Natural killer cell treated with Interleukin-12 subunit alpha and Interleukin-12 subunit beta and Interleukin-15 and Interleukin-18, amount 100 ng/mL, for 72 hours (primary cell): ENCODE results near the gene PLEKHF1. TPM values are rescaled to one million over a fixed set of nuclear protein-coding genes. Genes with fewer than 3 reads are reported as not detected.

Source experiments
- ATAC-seq, 2 donors: fragments of 150-1000 bp; cut with Tn5 transposase in 1 of 2; sonication (Bioruptor Pico), chemical (Tn5 transposase) in 1 of 2; 2 replicates each; pipeline ENCODE4 v1.10.0; 2021
- DNase-seq: peaks from one replicate; pipeline ENCODE4 v3.0.0; 2022; ENCODE audit warnings: low spot score
- H3K27ac Mint-ChIP-seq, 2 donors: 1 replicate in 1 of 2; 2 replicates in 1 of 2; pipeline ENCODE4 v1.8.0; 2022; ENCODE audit warnings: mixed read lengths in 2 of 2, mild to moderate bottlenecking in 1 of 2, moderate library complexity in 1 of 2
- H3K27me3 Mint-ChIP-seq, 2 donors: 1 replicate in 1 of 2; 2 replicates in 1 of 2; pipeline ENCODE4 v1.8.0; 2022; ENCODE audit warnings: mixed read lengths in 2 of 2
- H3K36me3 Mint-ChIP-seq: one replicate; pipeline ENCODE4 v1.8.0; 2022; ENCODE audit warnings: mixed read lengths
- H3K4me1 Mint-ChIP-seq, 2 donors: 1 replicate in 1 of 2; 2 replicates in 1 of 2; pipeline ENCODE4 v1.8.0; 2022; ENCODE audit warnings: low read depth in 2 of 2, mixed read lengths in 2 of 2, mild to moderate bottlenecking in 1 of 2
- H3K4me3 Mint-ChIP-seq: one replicate; pipeline ENCODE4 v1.8.0; 2022; ENCODE audit warnings: mixed read lengths
- H3K9me3 Mint-ChIP-seq: 2 replicates; pipeline ENCODE4 v1.8.0; 2022; ENCODE audit warnings: mixed read lengths
- total RNA-seq, 2 donors: library from RNA; stranded (reverse); gene quantifications; one replicate each; pipeline ENCODE4 v1.2.3, GENCODE V29; 2022

Gene PLEKHF1, protein sequence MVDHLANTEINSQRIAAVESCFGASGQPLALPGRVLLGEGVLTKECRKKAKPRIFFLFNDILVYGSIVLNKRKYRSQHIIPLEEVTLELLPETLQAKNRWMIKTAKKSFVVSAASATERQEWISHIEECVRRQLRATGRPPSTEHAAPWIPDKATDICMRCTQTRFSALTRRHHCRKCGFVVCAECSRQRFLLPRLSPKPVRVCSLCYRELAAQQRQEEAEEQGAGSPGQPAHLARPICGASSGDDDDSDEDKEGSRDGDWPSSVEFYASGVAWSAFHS
- total RNA-seq, result 10 to 100 TPM; 15.6 to 17.7 TPM

DNA sequence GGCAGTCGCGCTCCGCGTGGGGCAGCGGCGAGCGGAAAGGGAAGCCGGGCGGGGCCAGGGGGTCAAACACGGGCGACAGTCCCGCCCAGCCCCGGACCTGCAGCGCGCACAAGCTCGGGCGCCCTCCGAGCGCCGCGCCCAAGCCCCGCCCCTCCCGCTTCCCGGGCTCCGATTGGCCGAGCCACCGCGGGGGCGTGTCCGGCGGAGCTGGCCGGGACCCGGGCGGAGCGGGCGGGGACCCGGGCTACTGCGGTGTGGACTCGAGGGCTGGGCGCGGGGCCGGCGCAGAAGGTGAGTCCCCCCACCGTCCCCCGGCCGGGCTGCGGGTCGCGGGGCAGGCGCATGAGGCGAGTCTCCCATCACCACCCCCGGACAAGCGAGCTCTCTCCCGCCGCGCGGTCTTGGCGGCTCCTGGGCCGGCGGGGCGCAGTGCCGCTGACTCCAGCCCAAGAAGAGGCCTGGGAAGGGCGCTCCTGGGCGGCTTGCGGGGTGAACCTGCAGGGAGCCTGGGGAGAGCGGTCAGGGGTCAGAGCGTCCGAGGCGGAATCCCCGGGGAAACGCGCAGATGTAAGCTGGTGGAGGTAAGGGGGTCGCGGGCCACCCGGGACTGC lies at the start of gene PLEKHF1:
TSS of gene PLEKHF1 (plus strand) at position 247 of the 611 bp plus-strand sequence. CDS start 8,379 bp downstream, outside the sequence.
- ATAC-seq (peak; percentile 96 to 97), DNase-seq (peak; percentile 95)
- no peaks in the 10 kb centered on the region for H3K27me3 Mint-ChIP-seq
- H3K9me3 Mint-ChIP-seq, result no peaks in the 10 kb centered on the region
- no peaks in the 10 kb centered on the region for H3K36me3 Mint-ChIP-seq
- H3K4me1 Mint-ChIP-seq, result peaks cover 31 to 36% of the 10 kb centered on the region in 2 donors
- H3K4me3 Mint-ChIP-seq, result peak within 1 kb of the TSS; percentile 94
- peak within 1 kb of the TSS; percentile 92 to 93 for H3K27ac Mint-ChIP-seq

DNA sequence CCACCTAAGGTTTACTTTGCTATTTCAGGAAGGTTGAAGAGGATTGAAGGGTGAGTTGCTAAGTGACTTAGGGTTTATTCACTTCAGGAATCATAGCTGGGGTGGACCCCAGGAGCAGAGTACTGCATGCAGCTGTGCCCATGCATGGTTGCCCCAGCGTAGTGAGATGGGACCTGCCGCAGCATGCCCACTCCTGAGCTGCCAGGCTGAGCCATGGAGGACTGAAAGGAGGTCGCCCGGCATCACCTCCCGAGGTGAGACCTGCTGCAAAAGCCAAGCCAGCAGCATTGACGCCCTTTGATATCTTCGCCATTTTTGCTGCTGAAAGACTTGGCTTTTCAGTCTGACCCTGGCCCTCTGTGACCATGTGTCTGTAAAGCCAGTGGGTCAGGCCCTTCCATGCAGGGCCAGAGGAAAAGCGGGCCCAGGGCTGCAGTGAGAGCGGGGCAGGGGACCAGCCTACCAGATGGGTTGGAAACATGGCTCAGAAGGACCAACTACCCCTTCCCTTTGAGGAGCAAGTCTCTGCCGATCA lies 49.3 kb upstream of the PLEKHF1 start:
- Mint-ChIP-seq H3K9me3 (no peaks in the 10 kb centered on the region), H3K4me3 (no peak overlapping the region), H3K27me3 (peaks cover 0 to 3% of the 10 kb centered on the region in 2 donors), H3K27ac (no peak overlapping the region), H3K36me3 (peaks cover 30% of the 10 kb centered on the region), H3K4me1 (peaks cover 18 to 24% of the 10 kb centered on the region in 2 donors)
- DNase-seq (no peak), ATAC-seq (no peak)

- no peak for ATAC-seq
- Mint-ChIP-seq H3K27ac (no peak overlapping the region), H3K4me1 (peaks cover 18 to 26% of the 10 kb centered on the region in 2 donors), H3K4me3 (no peak overlapping the region), H3K36me3 (peaks cover 28% of the 10 kb centered on the region), H3K27me3 (peaks cover 0 to 3% of the 10 kb centered on the region in 2 donors), H3K9me3 (no peaks in the 10 kb centered on the region)
- DNase-seq, result no peak
Measured at GRCh38 chr19:29616541-29616940, 48.7 kb upstream of the PLEKHF1 start.

GRCh38 chr19:29617366-29618266 lies 47.6 kb upstream of the PLEKHF1 start:
- H3K27ac Mint-ChIP-seq, result peak overlapping the region in 1 of 2 donors; percentile 63
- peaks cover 24 to 30% of the 10 kb centered on the region in 2 donors for H3K4me1 Mint-ChIP-seq
- no peaks in the 10 kb centered on the region for H3K9me3 Mint-ChIP-seq
- H3K27me3 Mint-ChIP-seq, result peaks cover 0 to 3% of the 10 kb centered on the region in 2 donors
- ATAC-seq, result no peak
- DNase-seq, result no peak
- H3K36me3 Mint-ChIP-seq, result peaks cover 19% of the 10 kb centered on the region
- no peak overlapping the region for H3K4me3 Mint-ChIP-seq

- ATAC-seq (no peak), DNase-seq (no peak)
- Mint-ChIP-seq H3K9me3 (no peaks in the 10 kb centered on the region), H3K36me3 (peaks cover 13% of the 10 kb centered on the region), H3K27ac (no peak overlapping the region), H3K4me1 (peaks cover 27 to 33% of the 10 kb centered on the region in 2 donors), H3K4me3 (no peak overlapping the region), H3K27me3 (peaks cover 0 to 3% of the 10 kb centered on the region in 2 donors)
Measured at GRCh38 chr19:29618434-29618833, 46.8 kb upstream of the PLEKHF1 start.

DNA sequence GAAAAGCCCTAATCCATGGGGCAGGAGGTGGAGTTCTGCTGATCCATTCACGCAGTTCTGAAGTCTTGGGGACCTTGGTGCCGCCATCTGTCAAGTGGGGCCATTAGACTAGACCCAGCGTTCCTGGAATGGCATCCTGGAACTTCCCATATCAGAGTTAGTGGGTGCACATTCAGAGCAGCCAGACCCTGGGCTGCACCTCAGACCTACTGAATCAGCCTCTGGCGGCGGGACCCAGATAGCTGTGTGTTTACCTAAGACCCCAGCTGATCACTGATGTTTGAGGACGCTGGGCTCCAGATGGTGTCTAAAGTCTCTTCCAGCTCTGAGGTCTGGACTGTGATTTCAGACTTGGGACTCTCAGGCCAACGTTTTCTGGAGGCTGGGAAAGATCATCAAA lies 46.4 kb upstream of the PLEKHF1 start:
- H3K4me1 Mint-ChIP-seq, result peaks cover 31 to 37% of the 10 kb centered on the region in 2 donors
- peaks cover 13% of the 10 kb centered on the region for H3K36me3 Mint-ChIP-seq
- H3K4me3 Mint-ChIP-seq, result no peak overlapping the region
- peaks cover 0 to 3% of the 10 kb centered on the region in 2 donors for H3K27me3 Mint-ChIP-seq
- no peak for ATAC-seq
- DNase-seq, result no peak
- H3K27ac Mint-ChIP-seq, result no peak overlapping the region
- H3K9me3 Mint-ChIP-seq, result no peaks in the 10 kb centered on the region

DNA sequence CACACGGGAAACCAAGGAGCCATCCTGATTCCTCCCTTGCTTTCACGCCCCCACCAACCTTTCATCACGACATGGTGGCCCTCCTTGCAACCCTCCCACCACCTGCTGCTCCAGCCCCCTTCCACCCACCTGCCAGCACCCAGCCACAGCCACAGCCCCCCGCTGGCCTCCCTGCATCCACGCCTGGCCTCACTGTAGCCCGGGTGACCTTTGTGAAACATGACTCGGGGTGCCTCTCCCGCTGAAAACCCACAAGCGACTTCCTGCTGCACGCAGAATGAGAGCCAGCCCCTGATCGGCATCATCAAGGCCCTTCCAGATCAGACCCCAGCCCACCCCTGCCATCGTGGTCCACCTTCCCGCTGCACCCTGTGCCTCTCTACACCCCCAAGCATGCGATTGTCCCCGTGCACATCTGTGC lies 44.3 kb upstream of the PLEKHF1 start:
- DNase-seq (peak; percentile 72), ATAC-seq (peak; percentile 55)
- Mint-ChIP-seq H3K4me1 (peaks cover 40 to 48% of the 10 kb centered on the region in 2 donors), H3K36me3 (no peaks in the 10 kb centered on the region), H3K27ac (peak overlapping the region; percentile 67 to 70), H3K9me3 (no peaks in the 10 kb centered on the region), H3K4me3 (peak overlapping the region; percentile 76), H3K27me3 (peaks cover 0 to 3% of the 10 kb centered on the region in 2 donors)

GRCh38 chr19:29622166-29623070 lies 42.8 kb upstream of the PLEKHF1 start:
- Mint-ChIP-seq H3K4me1 (peaks cover 44 to 48% of the 10 kb centered on the region in 2 donors), H3K36me3 (no peaks in the 10 kb centered on the region), H3K27ac (peak overlapping the region; percentile 67 to 70), H3K9me3 (no peaks in the 10 kb centered on the region), H3K4me3 (peak overlapping the region; percentile 76), H3K27me3 (peaks cover 0 to 3% of the 10 kb centered on the region in 2 donors)
- peak; percentile 60 to 76 for ATAC-seq
- no peak for DNase-seq

- Mint-ChIP-seq H3K36me3 (no peaks in the 10 kb centered on the region), H3K9me3 (no peaks in the 10 kb centered on the region), H3K4me3 (peak overlapping the region; percentile 91), H3K27ac (peak overlapping the region; percentile 58 to 89), H3K4me1 (peaks cover 46 to 48% of the 10 kb centered on the region in 2 donors), H3K27me3 (peaks cover 0 to 3% of the 10 kb centered on the region in 2 donors)
- DNase-seq (no peak), ATAC-seq (peak; percentile 79 to 87)
Measured at GRCh38 chr19:29623726-29624488, 41.4 kb upstream of the PLEKHF1 start.

- Mint-ChIP-seq H3K36me3 (no peaks in the 10 kb centered on the region), H3K4me1 (peaks cover 46 to 48% of the 10 kb centered on the region in 2 donors), H3K27me3 (peaks cover 0 to 3% of the 10 kb centered on the region in 2 donors), H3K27ac (peak overlapping the region in 1 of 2 donors; percentile 89), H3K9me3 (no peaks in the 10 kb centered on the region), H3K4me3 (peak overlapping the region; percentile 91)
- ATAC-seq, result no peak
- no peak for DNase-seq
Measured at GRCh38 chr19:29624489-29625185, 40.6 kb upstream of the PLEKHF1 start.

- ATAC-seq, result no peak
- H3K4me3 Mint-ChIP-seq, result peak overlapping the region; percentile 38
- H3K9me3 Mint-ChIP-seq, result no peaks in the 10 kb centered on the region
- H3K4me1 Mint-ChIP-seq, result peaks cover 46 to 48% of the 10 kb centered on the region in 2 donors
- H3K27ac Mint-ChIP-seq, result no peak overlapping the region
- peaks cover 0 to 3% of the 10 kb centered on the region in 2 donors for H3K27me3 Mint-ChIP-seq
- no peaks in the 10 kb centered on the region for H3K36me3 Mint-ChIP-seq
- DNase-seq, result no peak
Measured at GRCh38 chr19:29625186-29625651, 40.0 kb upstream of the PLEKHF1 start.
